OCI-LY7 (cell line): ENCODE measurements around the gene POU6F2. TPM values are rescaled to one million over a fixed set of nuclear protein-coding genes. Genes with fewer than 3 reads are reported as not detected.

ENCODE experiments used
- BruUV-seq: library from RNA; stranded (reverse); fragments of 400-500 nt; replicated peaks from 2 replicates; lab custom pipeline; 2021; lab: Mats Ljungman, UMichigan
- CTCF ChIA-PET: fragments of 300-600 bp; sonication (Branson Sonifier 250); formaldehyde crosslinking; loops from one replicate; lab custom pipeline; 2022; ENCODE audit warnings: antibody characterized with exemption; ENCODE audit not compliant: unreplicated experiment; lab: Charles Lee
- POLR2A ChIA-PET: fragments of 300-600 bp; sonication (Branson Sonifier 250); formaldehyde crosslinking; loops from one replicate; lab custom pipeline; 2022; ENCODE audit warnings: antibody characterized with exemption; lab: Charles Lee
- DNase-seq: peaks from one replicate; pipeline ENCODE4 v3.0.0-alpha.2; 2015; ENCODE audit warnings: low spot score
- H2AFZ ChIP-seq: fragments of 200-600 bp; sonication (generic), shearing (Covaris generic); 2 replicates; pipeline ENCODE4 v1.6.1; 2014; ENCODE audit warnings: mild to moderate bottlenecking, antibody characterized with exemption, low read length, moderate library complexity
- H3K27ac ChIP-seq: fragments of 200-600 bp; sonication (generic); 2 replicates; pipeline ENCODE4 v1.5.1; 2014; ENCODE audit warnings: mixed run types, low read depth, mild to moderate bottlenecking, moderate library complexity, low read length, inconsistent platforms; ENCODE audit not compliant: poor library complexity, severe bottlenecking
- H3K36me3 ChIP-seq: fragments of 200-600 bp; sonication (generic); 2 replicates; pipeline ENCODE4 v1.6.1; 2014; ENCODE audit warnings: mild to moderate bottlenecking, antibody characterized with exemption, low read length, moderate library complexity, mixed read lengths; ENCODE audit not compliant: insufficient read depth
- H3K4me1 ChIP-seq: fragments of 200-600 bp; sonication (generic); 2 replicates; pipeline ENCODE4 v1.5.1; 2014; ENCODE audit warnings: mild to moderate bottlenecking, low read length; ENCODE audit not compliant: insufficient read depth, poor library complexity, severe bottlenecking
- H3K4me2 ChIP-seq: fragments of 200-600 bp; sonication (generic); 2 replicates; pipeline ENCODE4 v1.6.1; 2014; ENCODE audit warnings: mild to moderate bottlenecking, low read length
- H3K4me3 ChIP-seq: fragments of 200-600 bp; sonication (generic); 2 replicates; pipeline ENCODE4 v1.5.1; 2014; ENCODE audit warnings: mild to moderate bottlenecking, low read depth, low read length; ENCODE audit not compliant: poor library complexity, severe bottlenecking
- H3K79me2 ChIP-seq: fragments of 200-600 bp; sonication (generic); 2 replicates; pipeline ENCODE4 v1.6.1; 2016; ENCODE audit warnings: low read depth, mild to moderate bottlenecking, low read length, moderate library complexity, mixed read lengths; ENCODE audit not compliant: insufficient read depth
- H3K9me2 ChIP-seq: fragments of 200-600 bp; sonication (generic); 2 replicates; pipeline ENCODE4 v1.6.1; 2016; ENCODE audit warnings: mild to moderate bottlenecking, low read length, mixed read lengths; ENCODE audit not compliant: insufficient read depth
- H3K9me3 ChIP-seq: fragments of 200-600 bp; sonication (generic); 2 replicates; pipeline ENCODE4 v1.6.1; 2014; ENCODE audit warnings: mild to moderate bottlenecking, mixed run types, low read length, mixed read lengths
- H4K20me1 ChIP-seq: fragments of 200-600 bp; sonication (generic); 2 replicates; pipeline ENCODE4 v1.6.1; 2014; ENCODE audit warnings: mild to moderate bottlenecking, antibody characterized with exemption, low read length, moderate library complexity, mixed read lengths; ENCODE audit not compliant: insufficient read depth
- CTCF ChIP-seq: fragments of 200-600 bp; sonication (generic); conservative IDR thresholded peaks from 2 replicates; pipeline ENCODE4 v1.5.1; 2014; ENCODE audit warnings: mild to moderate bottlenecking, antibody characterized with exemption, low read length, moderate library complexity, mixed read lengths
- EZH2phosphoT487 ChIP-seq: fragments of 200-600 bp; sonication (generic); IDR thresholded peaks from 2 replicates; pipeline ENCODE4 v1.6.1; 2018; ENCODE audit warnings: low read depth, borderline replicate concordance, mild to moderate bottlenecking, mixed run types, antibody characterized with exemption, low read length, moderate library complexity, mixed read lengths
- intact Hi-C: fragments of 100-400 bp; cut with micrococcal nuclease; formaldehyde crosslinking; loops from one replicate; pipeline ENCODE4 v1.10.0; 2022; ENCODE audit not compliant: unreplicated experiment
- total RNA-seq, 2 experiments: library from RNA; depleted of rRNA in 1 of 2; stranded (reverse); fragments of >200 nt in 1 of 2; shearing (Covaris generic) in 1 of 2; gene quantifications; 2 replicates each; pipeline ENCODE4 v1.2.3, GENCODE V29; 2014 to 2022

The POU6F2 gene
- total RNA-seq, 2 experiments from 2014 or later, result 0.40 TPM; not detected in 1

- Histone ChIP-seq H4K20me1 (no peaks in the 10 kb centered on the region), H3K4me1 (no peaks in the 10 kb centered on the region), H2AFZ (no peak overlapping the region), H3K9me3 (no peaks in the 10 kb centered on the region), H3K9me2 (no peaks in the 10 kb centered on the region), H3K27ac (no peak overlapping the region), H3K4me3 (no peak overlapping the region), H3K79me2 (no peaks in the 10 kb centered on the region), H3K4me2 (peak overlapping the region; percentile 42; the same call in 1 of the 2 replicates), H3K36me3 (no peaks in the 10 kb centered on the region)
- ChIA-PET CTCF (no interaction called here), POLR2A (interaction anchor here (0.6 kb wide), 2 partner anchors 97 to 990 kb away, joined by 3 to 4 read pairs; no protein-coding TSS in a partner anchor)
- intact Hi-C loops, result no loop called here
- no TSS peak for BruUV-seq
- DNase-seq, result peak; percentile 18
- TF ChIP-seq CTCF, result no peak
- TF ChIP-seq EZH2phosphoT487, result no peak
These were observed 436.7 kb downstream of the POU6F2 start for GRCh38 chr7:39414224-39415035.

- no peak overlapping the region for H3K4me3 ChIP-seq
- ChIA-PET POLR2A (interaction anchor here (0.6 kb wide), 2 partner anchors 96 to 991 kb away, joined by 3 to 4 read pairs; no protein-coding TSS in a partner anchor), CTCF (interaction anchor here (1.1 kb wide), 1 partner anchor 38 kb away, joined by 3 read pairs; no protein-coding TSS in a partner anchor)
- no peak for DNase-seq
- no peak overlapping the region for H3K27ac ChIP-seq
- TF ChIP-seq CTCF, result no peak
- TF ChIP-seq EZH2phosphoT487, result no peak
- no peak overlapping the region for H2AFZ ChIP-seq
- no peaks in the 10 kb centered on the region for H3K36me3 ChIP-seq
- no peaks in the 10 kb centered on the region for H3K9me2 ChIP-seq
- intact Hi-C loops, result no loop called here
- H3K4me2 ChIP-seq, result no peak overlapping the region
- no peaks in the 10 kb centered on the region for H3K9me3 ChIP-seq
- no TSS peak for BruUV-seq
- H3K4me1 ChIP-seq, result no peaks in the 10 kb centered on the region
- H4K20me1 ChIP-seq, result no peaks in the 10 kb centered on the region
- no peaks in the 10 kb centered on the region for H3K79me2 ChIP-seq
These were observed 437.5 kb downstream of the POU6F2 start for GRCh38 chr7:39415091-39415787.
